HL-60 (cell line): ENCODE measurements around the gene MAP4K4.

Source experiments
- DNase-seq, 2 experiments: peaks; one replicate each; pipeline ENCODE4 v3.0.0-alpha.2; 2010 to 2020; ENCODE audit warnings: low read depth in 1 of 2, low spot score in 1 of 2
- H3K27ac ChIP-seq: fragments of 250-450 bp; sonication (Bioruptor Pico); replicated peaks from 2 replicates; pipeline ENCODE4 v1.5.1; 2020; ENCODE audit warnings: mild to moderate bottlenecking, moderate library complexity
- H3K27me3 ChIP-seq: fragments of 250-450 bp; sonication (Bioruptor Pico); 2 replicates; pipeline ENCODE4 v1.5.1; 2021; ENCODE audit warnings: mild to moderate bottlenecking, moderate library complexity; ENCODE audit not compliant: insufficient read depth, poor library complexity, severe bottlenecking
- H3K4me3 ChIP-seq: replicated peaks from 2 replicates; pipeline ENCODE4 v1.5.1; 2011; ENCODE audit warnings: mild to moderate bottlenecking, control low read depth, low read length; ENCODE audit not compliant: insufficient read depth
- CTCF ChIP-seq: IDR thresholded peaks from one replicate; pipeline ENCODE4 v1.5.1; 2011; ENCODE audit warnings: low read length, control low read depth, inconsistent platforms; ENCODE audit not compliant: insufficient read depth
- GABPA ChIP-seq: IDR thresholded peaks from 2 replicates; pipeline ENCODE4 v1.6.1; 2012; ENCODE audit warnings: low read depth
- POLR2AphosphoS5 ChIP-seq: IDR thresholded peaks from 2 replicates; pipeline ENCODE4 v1.6.1; 2012; ENCODE audit warnings: low read depth
- REST ChIP-seq: IDR thresholded peaks from 2 replicates; pipeline ENCODE4 v1.6.1; 2012; ENCODE audit warnings: low read depth; ENCODE audit not compliant: insufficient replicate concordance
- SPI1 ChIP-seq: IDR thresholded peaks from 2 replicates; pipeline ENCODE4 v1.6.1; 2012; ENCODE audit warnings: low read depth, mild to moderate bottlenecking, borderline replicate concordance

Gene MAP4K4

GRCh38 chr2:101751276-101751815 lies 53.8 kb downstream of the MAP4K4 start:
- TF ChIP-seq POLR2AphosphoS5 = no peak
- TF ChIP-seq REST = no peak
- no peak for TF ChIP-seq CTCF
- no peak for TF ChIP-seq GABPA
- no peak for TF ChIP-seq SPI1
- no peaks in the 10 kb centered on the region for H3K27me3 ChIP-seq
- no peak for DNase-seq
- H3K27ac ChIP-seq = no peak overlapping the region
- H3K4me3 ChIP-seq = no peak overlapping the region

- H3K27ac ChIP-seq = no peak overlapping the region
- peak; percentile 60; the same call in 1 of the 2 replicates for TF ChIP-seq SPI1
- no peak for TF ChIP-seq REST
- H3K4me3 ChIP-seq = no peak overlapping the region
- DNase-seq = no peak
- no peaks in the 10 kb centered on the region for H3K27me3 ChIP-seq
These were observed 54.5 kb downstream of the MAP4K4 start for GRCh38 chr2:101751875-101752619.

GRCh38 chr2:101752716-101753616 lies 55.5 kb downstream of the MAP4K4 start:
- Histone ChIP-seq H3K27ac (no peak overlapping the region), H3K27me3 (no peaks in the 10 kb centered on the region), H3K4me3 (no peak overlapping the region)
- no peak for DNase-seq
- no peak for TF ChIP-seq POLR2AphosphoS5
- no peak for TF ChIP-seq SPI1
- no peak for TF ChIP-seq CTCF
- no peak for TF ChIP-seq REST
- no peak for TF ChIP-seq GABPA
